Stomach (tissue), 9 donors: ENCODE measurements around the gene TCL1A. TPM values are rescaled to one million over a fixed set of nuclear protein-coding genes. Genes with fewer than 3 reads are reported as not detected.

ENCODE experiments used
- DNase-seq, 2 donors: peaks; one replicate each; pipeline versions ENCODE4 v3.0.0 to v3.0.0-alpha.2; 2013 to 2019
- H3K27ac ChIP-seq, 5 donors: fragments of 200-600 bp in 4 of 5; sonication (generic) in 4 of 5; one replicate each; pipeline ENCODE4 v1.5.1; 2013 to 2019; ENCODE audit warnings: mild to moderate bottlenecking in 1 of 5, moderate library complexity in 1 of 5
- H3K27me3 ChIP-seq, 3 donors: fragments of 200-600 bp; sonication (generic); one replicate each; pipeline ENCODE4 v1.5.1; 2017 to 2019; ENCODE audit warnings: mixed run types in 1 of 3
- H3K36me3 ChIP-seq, 4 donors: fragments of 200-600 bp; sonication (generic); 1 replicate in 3 of 4; 2 replicates in 1 of 4; pipeline ENCODE4 v1.5.1; 2016 to 2019
- H3K4me1 ChIP-seq, 4 donors: fragments of 200-600 bp; sonication (generic); one replicate each; pipeline ENCODE4 v1.5.1; 2016 to 2019
- H3K4me3 ChIP-seq, 4 donors: fragments of 200-600 bp; sonication (generic) in 3 of 4; one replicate each; pipeline ENCODE4 v1.5.1; 2016 to 2019; ENCODE audit warnings: mild to moderate bottlenecking in 1 of 4
- H3K9me3 ChIP-seq, 4 donors: fragments of 200-600 bp; sonication (generic); one replicate each; pipeline ENCODE4 v1.5.1; 2016 to 2019
- CTCF ChIP-seq, 7 experiments: fragments of 450-650 bp in 4 of 7; fragments of 200-600 bp in 3 of 7; sonication (generic) in 3 of 7; IDR thresholded peaks; one replicate each; pipeline ENCODE4 v1.5.1; 2016 to 2019; ENCODE audit warnings: antibody characterized with exemption in 7 of 7, control low read depth in 2 of 7, mild to moderate bottlenecking in 1 of 7
- EP300 ChIP-seq: sonication (generic); formaldehyde crosslinking; IDR thresholded peaks from one replicate; pipeline ENCODE4 v1.6.1; 2017; ENCODE audit warnings: antibody characterized with exemption
- POLR2A ChIP-seq, 4 donors: fragments of 450-650 bp; IDR thresholded peaks; one replicate each; pipeline ENCODE4 v1.6.1; 2016; ENCODE audit warnings: antibody characterized with exemption in 4 of 4, control low read depth in 2 of 4, mild to moderate bottlenecking in 1 of 4, moderate library complexity in 1 of 4
- POLR2AphosphoS5 ChIP-seq, 3 donors: sonication (generic); formaldehyde crosslinking; IDR thresholded peaks; one replicate each; pipeline ENCODE4 v1.6.1; 2016; ENCODE audit warnings: antibody characterized with exemption in 3 of 3
- WGBS, 5 donors: extraction: QIAGEN DNeasy Blood & Tissue Kit in 3 of 5; methylation state at CpG; one replicate each; pipeline versions ENCODE4 v1.1.5 to v1.1.7; 2013 to 2018; 5-methylcytosine and 5-hydroxymethylcytosine counted together
- intact Hi-C: fragments of 100-400 bp; cut with DNase I; formaldehyde crosslinking; loops from one replicate; pipeline ENCODE4 v1.15.1; 2023; ENCODE audit warnings: low total_unique reads
- polyA plus RNA-seq, 3 donors: library from polyadenylated mRNA; stranded (reverse); fragments of 200-250 nt; gene quantifications; one replicate each; pipeline ENCODE4 v1.2.3, GENCODE V29; 2013
- total RNA-seq, 5 donors: library from RNA; depleted of rRNA; stranded (reverse); fragments of >200 nt; gene quantifications; one replicate each; pipeline versions ENCODE4 v1.1.0 to v1.2.3, GENCODE V29; 2014 to 2016
- donor health status: healthy with polysubstance abuse.
- donor health status: Bipolar disorder and iron deficiency.
- donor health status: healthy.

TCL1A gene
- total and polyA plus RNA-seq, 8 donors = 3.9 to 6.5 TPM; not detected in 6

GRCh38 chr14:95695913-95696312 lies 18.0 kb downstream of the TCL1A start:
- no peak for DNase-seq
- H3K27ac ChIP-seq = no peak overlapping the region
- no peaks in the 10 kb centered on the region for H3K4me1 ChIP-seq
- TF ChIP-seq EP300 = no peak
- TF ChIP-seq CTCF (IDR thresholded peaks at IDR 0.05) = no peak
- TF ChIP-seq POLR2A (IDR thresholded peaks at IDR 0.05) = no peak
- no peak for TF ChIP-seq POLR2AphosphoS5 (IDR thresholded peaks at IDR 0.05)
- peaks cover 0 to 46% (median 9%) of the 10 kb centered on the region in 3 donors for H3K27me3 ChIP-seq
- WGBS, 5 donors = 75 to 82% (median 79%) methylated on average over 5 of the region's 5 CpGs
- intact Hi-C loops = no loop called here
- H3K9me3 ChIP-seq = no peaks in the 10 kb centered on the region
- H3K4me3 ChIP-seq = no peak overlapping the region
- H3K36me3 ChIP-seq = no peaks in the 10 kb centered on the region

DNA sequence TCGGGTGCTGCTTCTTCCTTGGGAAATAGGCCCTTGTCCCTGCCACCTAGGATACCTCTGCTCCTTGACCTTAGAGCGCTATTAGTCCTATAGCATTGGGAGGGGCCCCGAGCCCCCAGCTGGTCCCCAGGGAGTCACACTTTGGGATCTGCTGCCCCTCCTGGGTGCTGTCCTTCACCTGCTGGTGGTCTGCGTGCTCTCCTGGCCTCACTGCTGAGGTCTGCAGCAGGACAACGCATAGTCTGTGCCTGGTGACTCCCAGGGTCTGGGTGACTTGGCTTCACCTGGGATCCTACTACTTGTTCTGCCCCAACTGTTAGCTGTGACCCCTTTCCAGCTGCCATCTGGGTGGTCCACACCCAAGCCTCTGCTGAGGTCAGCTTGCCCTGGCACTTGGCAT lies 18.9 kb downstream of the TCL1A start:
- H3K4me3 ChIP-seq = no peak overlapping the region
- H3K27me3 ChIP-seq = peaks cover 0 to 55% (median 9%) of the 10 kb centered on the region in 3 donors
- intact Hi-C loops = no loop called here
- TF ChIP-seq EP300 = no peak
- TF ChIP-seq POLR2A (IDR thresholded peaks at IDR 0.05) = no peak
- no peak for TF ChIP-seq POLR2AphosphoS5 (IDR thresholded peaks at IDR 0.05)
- TF ChIP-seq CTCF (IDR thresholded peaks at IDR 0.05) = no peak
- no peaks in the 10 kb centered on the region for H3K4me1 ChIP-seq
- no peaks in the 10 kb centered on the region for H3K9me3 ChIP-seq
- no peak overlapping the region for H3K27ac ChIP-seq
- H3K36me3 ChIP-seq = no peaks in the 10 kb centered on the region
- DNase-seq = no peak
- WGBS, 5 donors = 68 to 82% (median 70%) methylated on average over 5 of the region's 5 CpGs

GRCh38 chr14:95692109-95692508 lies 21.8 kb downstream of the TCL1A start:
- Histone ChIP-seq H3K4me1 (no peaks in the 10 kb centered on the region), H3K36me3 (no peaks in the 10 kb centered on the region), H3K27ac (no peak overlapping the region), H3K9me3 (no peaks in the 10 kb centered on the region), H3K4me3 (no peak overlapping the region), H3K27me3 (peaks cover 0 to 56% (median 9%) of the 10 kb centered on the region in 3 donors)
- TF ChIP-seq POLR2A (IDR thresholded peaks at IDR 0.05) (no peak), EP300 (no peak), CTCF (IDR thresholded peaks at IDR 0.05) (no peak), POLR2AphosphoS5 (IDR thresholded peaks at IDR 0.05) (no peak)
- intact Hi-C loops = no loop called here
- DNase-seq = no peak
- 85 to 92% (median 90%) methylated on average over 4 of the region's 4 CpGs for WGBS, 5 donors

DNA sequence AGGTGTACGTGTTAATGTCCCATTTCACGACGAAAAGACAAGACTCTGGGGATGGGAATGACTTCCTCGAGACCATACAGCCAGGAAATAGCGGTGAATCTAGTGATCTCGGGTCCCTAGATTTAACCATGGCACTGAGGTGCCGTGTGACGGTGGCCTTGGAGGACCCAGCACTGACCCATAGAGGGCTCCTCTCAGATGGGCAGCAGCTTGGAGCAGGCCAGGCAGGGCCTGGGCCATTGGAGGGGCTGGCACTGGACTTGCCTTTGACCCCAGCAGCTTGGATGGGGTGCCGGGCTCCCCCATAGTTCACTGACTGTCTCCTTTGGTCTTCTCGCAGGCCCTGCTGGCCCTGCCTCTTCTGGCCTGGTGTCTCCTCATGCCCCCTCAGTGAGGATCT lies 22.3 kb downstream of the TCL1A start:
- intact Hi-C loops = no loop called here

More for the DNA sequence above, 22.3 kb downstream of the TCL1A start:
- no peak overlapping the region for H3K27ac ChIP-seq
- 81 to 90% (median 86%) methylated on average over 10 of the region's 10 CpGs for WGBS, 5 donors
- no peaks in the 10 kb centered on the region for H3K36me3 ChIP-seq
- DNase-seq = no peak
- H3K27me3 ChIP-seq = peaks cover 0 to 58% (median 5%) of the 10 kb centered on the region in 3 donors
- no peak overlapping the region for H3K4me3 ChIP-seq
- TF ChIP-seq CTCF (IDR thresholded peaks at IDR 0.05) (no peak), EP300 (no peak), POLR2A (IDR thresholded peaks at IDR 0.05) (no peak), POLR2AphosphoS5 (IDR thresholded peaks at IDR 0.05) (no peak)
- H3K4me1 ChIP-seq = no peaks in the 10 kb centered on the region
- no peaks in the 10 kb centered on the region for H3K9me3 ChIP-seq
